ENCODE measurements around the gene SUB1.

SUB1 gene

DNA sequence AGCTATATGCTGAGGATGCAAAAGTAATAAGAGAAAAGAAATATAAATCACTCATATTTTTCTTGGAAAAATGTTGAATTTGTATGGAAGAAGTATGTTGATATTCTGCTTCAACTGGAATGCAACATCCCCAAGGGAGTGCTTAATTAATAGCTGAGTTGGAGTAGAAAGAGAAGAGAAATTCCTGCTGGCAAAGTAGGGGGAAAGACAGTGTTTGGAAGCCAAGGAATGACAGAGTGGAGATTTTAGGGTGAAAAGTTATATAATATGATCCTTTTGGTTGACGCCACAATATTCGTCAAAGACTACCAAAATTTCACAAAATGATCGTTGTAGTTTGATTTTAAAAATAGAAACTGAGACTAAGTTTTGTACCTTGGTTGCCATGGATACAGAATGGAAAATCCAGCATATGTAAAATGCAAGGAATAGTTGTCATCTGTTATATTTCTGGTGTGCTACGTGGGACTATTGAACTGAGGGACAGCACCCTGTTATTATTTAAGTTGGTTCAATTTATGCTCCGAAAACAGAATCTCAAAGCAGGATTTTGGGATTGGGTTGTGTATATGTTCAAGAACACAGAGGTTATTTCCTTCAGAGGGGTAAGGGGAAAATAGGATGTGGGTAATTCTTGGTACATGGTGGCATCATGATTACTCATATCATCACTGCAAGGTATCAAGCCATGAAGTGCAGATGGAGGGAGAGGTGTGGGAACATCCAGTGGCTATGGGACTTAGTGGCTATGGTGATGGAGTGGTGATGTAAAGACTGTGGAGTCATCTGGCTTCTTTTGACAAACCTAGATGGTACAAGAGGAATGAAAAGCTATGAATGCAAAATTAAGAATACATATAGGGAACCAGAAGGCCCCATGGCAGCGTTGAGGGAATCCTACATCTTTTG, 61.0 kb downstream of the SUB1 start:
- no peak for DNase-seq

DNA sequence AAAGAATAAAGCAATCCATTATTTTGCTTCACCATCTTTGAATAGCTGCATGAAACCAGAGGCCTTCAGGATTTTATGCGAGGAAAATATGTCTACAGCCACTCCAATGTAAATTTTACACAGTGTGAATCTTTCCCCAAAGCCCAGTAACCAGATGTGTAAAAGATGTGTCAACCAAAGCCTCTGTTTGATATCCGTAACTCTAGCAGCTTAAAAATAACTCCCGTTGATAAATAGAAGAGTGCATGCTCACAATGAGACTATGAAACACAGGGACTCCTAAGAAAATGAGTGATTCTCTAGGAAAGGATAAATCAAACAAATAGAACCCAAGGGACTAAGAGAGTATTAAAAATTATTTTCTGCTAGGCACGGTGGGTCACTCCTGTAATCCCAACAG, 65.7 kb downstream of the SUB1 start:
- DNase-seq = no peak

DNA sequence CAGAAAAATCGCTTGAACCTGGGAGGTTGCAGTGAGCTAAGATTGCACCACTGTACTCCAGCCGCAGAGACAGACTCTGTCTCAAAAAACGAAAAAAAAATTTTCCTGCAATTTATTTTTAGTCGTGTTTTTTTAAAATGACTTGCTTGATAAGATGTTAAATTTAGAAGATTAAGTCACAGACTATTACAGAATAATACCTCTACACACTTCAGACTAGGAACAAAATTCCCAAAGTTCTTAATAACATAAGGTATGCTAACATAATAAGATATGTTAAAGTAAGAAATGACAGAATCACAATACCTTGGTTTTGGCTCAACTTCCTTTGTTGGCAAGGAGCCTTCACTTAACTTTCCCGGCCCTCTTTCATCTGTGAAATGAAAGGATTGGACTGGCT, 66.3 kb downstream of the SUB1 start:
- no peak for DNase-seq

All from CD4-positive, alpha-beta T cell treated with Interleukin-1 beta for 1 hour (primary cell).